Duodenal mucosa (tissue), 2 donors: ENCODE measurements around the gene NRXN3.

Experiments used
- H3K27ac ChIP-seq: one replicate; pipeline ENCODE4 v1.7.0; 2013; ENCODE audit warnings: low read depth, low read length
- H3K27me3 ChIP-seq, 2 donors: one replicate each; pipeline ENCODE4 v1.7.0; 2013; ENCODE audit warnings: low read length in 2 of 2, control low read depth in 1 of 2; ENCODE audit not compliant: insufficient read depth in 2 of 2, control insufficient read depth in 1 of 2
- H3K36me3 ChIP-seq, 2 donors: one replicate each; pipeline ENCODE4 v1.7.0; 2013; ENCODE audit warnings: low read length in 2 of 2, control low read depth in 1 of 2; ENCODE audit not compliant: insufficient read depth in 2 of 2, control insufficient read depth in 1 of 2
- H3K4me1 ChIP-seq, 2 donors: one replicate each; pipeline ENCODE4 v1.7.0; 2013; ENCODE audit warnings: low read length in 2 of 2, control low read depth in 1 of 2; ENCODE audit not compliant: insufficient read depth in 2 of 2, control insufficient read depth in 1 of 2
- H3K4me3 ChIP-seq, 2 donors: one replicate each; pipeline ENCODE4 v1.7.0; 2013; ENCODE audit warnings: low read length in 2 of 2, low read depth in 1 of 2
- H3K9ac ChIP-seq, 2 donors: one replicate each; pipeline ENCODE4 v1.7.0; 2013; ENCODE audit warnings: low read length in 2 of 2, low read depth in 1 of 2
- H3K9me3 ChIP-seq, 2 donors: one replicate each; pipeline ENCODE4 v1.7.0; 2013; ENCODE audit warnings: low read length in 2 of 2, control low read depth in 1 of 2; ENCODE audit not compliant: control insufficient read depth in 1 of 2

The NRXN3 gene

GRCh38 chr14:78705989-78706388 is 535.8 kb downstream of the NRXN3 start:
- Histone ChIP-seq H3K36me3 (no peaks in the 10 kb centered on the region), H3K4me1 (no peaks in the 10 kb centered on the region), H3K4me3 (no peak overlapping the region), H3K9me3 (no peaks in the 10 kb centered on the region), H3K27ac (no peak overlapping the region), H3K9ac (no peak overlapping the region), H3K27me3 (no peaks in the 10 kb centered on the region)

GRCh38 chr14:78709795-78710557 is 539.8 kb downstream of the NRXN3 start:
- Histone ChIP-seq H3K4me1 (no peaks in the 10 kb centered on the region), H3K9me3 (no peaks in the 10 kb centered on the region), H3K27me3 (no peaks in the 10 kb centered on the region), H3K4me3 (no peak overlapping the region), H3K36me3 (no peaks in the 10 kb centered on the region), H3K9ac (no peak overlapping the region), H3K27ac (no peak overlapping the region)

GRCh38 chr14:78710963-78711362 is 540.8 kb downstream of the NRXN3 start:
- Histone ChIP-seq H3K4me3 (no peak overlapping the region), H3K27ac (no peak overlapping the region), H3K27me3 (no peaks in the 10 kb centered on the region), H3K4me1 (no peaks in the 10 kb centered on the region), H3K9ac (no peak overlapping the region), H3K9me3 (no peaks in the 10 kb centered on the region), H3K36me3 (no peaks in the 10 kb centered on the region)

DNA sequence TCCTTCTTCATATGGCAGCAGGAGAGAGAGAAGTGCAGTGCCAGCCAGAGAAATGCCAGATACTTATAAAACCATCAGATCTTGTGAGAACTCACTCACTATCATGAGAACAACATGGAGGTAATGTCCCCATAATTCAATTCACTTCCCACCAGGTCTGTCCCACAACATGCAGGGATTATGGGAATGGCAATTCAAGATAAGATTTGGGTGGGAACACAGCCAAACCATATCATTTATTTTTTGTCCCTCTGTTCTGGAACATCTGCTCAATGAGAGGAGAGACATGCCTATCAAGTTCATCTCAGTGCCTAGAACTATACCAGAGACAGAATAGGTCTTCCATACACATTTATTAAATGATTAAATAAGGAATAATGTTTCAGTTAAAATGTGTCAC is 543.5 kb downstream of the NRXN3 start:
- Histone ChIP-seq H3K9me3 (no peaks in the 10 kb centered on the region), H3K27ac (no peak overlapping the region), H3K9ac (no peak overlapping the region), H3K27me3 (no peaks in the 10 kb centered on the region), H3K4me1 (no peaks in the 10 kb centered on the region), H3K4me3 (no peak overlapping the region), H3K36me3 (no peaks in the 10 kb centered on the region)

DNA sequence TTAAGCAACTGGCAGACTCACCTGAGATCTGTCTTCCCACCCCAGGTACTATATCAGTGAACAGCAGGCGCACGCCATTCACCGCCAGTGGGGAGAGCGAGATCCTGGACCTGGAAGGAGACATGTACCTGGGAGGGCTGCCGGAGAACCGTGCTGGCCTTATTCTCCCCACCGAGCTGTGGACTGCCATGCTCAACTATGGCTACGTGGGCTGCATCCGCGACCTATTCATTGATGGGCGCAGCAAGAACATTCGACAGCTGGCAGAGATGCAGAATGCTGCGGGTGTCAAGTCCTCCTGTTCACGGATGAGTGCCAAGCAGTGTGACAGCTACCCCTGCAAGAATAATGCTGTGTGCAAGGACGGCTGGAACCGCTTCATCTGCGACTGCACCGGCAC is 544.5 kb downstream of the NRXN3 start:
- no peaks in the 10 kb centered on the region for H3K36me3 ChIP-seq
- H3K27ac ChIP-seq: no peak overlapping the region
- no peaks in the 10 kb centered on the region for H3K4me1 ChIP-seq
- no peak overlapping the region for H3K4me3 ChIP-seq
- no peaks in the 10 kb centered on the region for H3K27me3 ChIP-seq
- H3K9me3 ChIP-seq: no peaks in the 10 kb centered on the region
- H3K9ac ChIP-seq: no peak overlapping the region

DNA sequence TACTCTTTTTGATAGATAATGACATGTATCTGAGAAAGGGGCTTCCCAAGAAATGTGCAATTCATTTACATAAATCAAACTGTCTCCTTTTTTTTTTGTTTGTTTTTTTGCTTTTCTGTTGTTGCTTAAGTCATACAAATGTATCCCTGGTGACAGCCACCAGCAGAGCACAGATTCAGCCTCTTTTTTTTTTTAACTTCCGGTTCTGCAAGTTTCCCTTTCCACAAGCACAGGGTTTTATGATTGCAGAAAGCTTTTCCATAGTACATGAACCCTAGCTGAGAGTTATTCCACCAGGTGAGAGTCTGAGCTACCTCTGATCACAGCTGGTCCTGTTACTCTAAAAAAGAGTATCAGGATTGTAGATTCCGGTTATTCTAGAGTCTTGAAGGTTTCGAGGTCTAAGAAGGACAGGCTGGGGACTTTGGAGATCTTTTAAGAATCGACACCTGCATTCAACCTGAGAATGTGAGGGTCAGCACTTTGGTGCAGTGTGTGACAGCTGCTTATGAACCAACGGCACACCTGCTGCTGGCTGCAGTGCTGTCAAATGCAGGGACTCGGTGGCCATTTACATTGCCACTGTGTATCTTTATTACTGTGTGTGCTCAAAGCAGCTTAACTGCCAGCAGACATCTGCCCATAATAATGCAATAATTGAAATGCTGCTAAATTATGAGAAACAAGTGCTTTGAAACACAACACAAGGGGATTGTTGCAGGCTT is 551.7 kb downstream of the NRXN3 start:
- Histone ChIP-seq H3K27me3 (no peaks in the 10 kb centered on the region), H3K9ac (no peak overlapping the region), H3K27ac (no peak overlapping the region), H3K36me3 (no peaks in the 10 kb centered on the region), H3K9me3 (no peaks in the 10 kb centered on the region), H3K4me3 (no peak overlapping the region), H3K4me1 (no peaks in the 10 kb centered on the region)

- H3K4me3 ChIP-seq: no peak overlapping the region
- H3K27ac ChIP-seq: no peak overlapping the region
- no peaks in the 10 kb centered on the region for H3K9me3 ChIP-seq
- H3K9ac ChIP-seq: no peak overlapping the region
- H3K36me3 ChIP-seq: no peaks in the 10 kb centered on the region
- no peaks in the 10 kb centered on the region for H3K4me1 ChIP-seq
- no peaks in the 10 kb centered on the region for H3K27me3 ChIP-seq
These were observed 554.9 kb downstream of the NRXN3 start for GRCh38 chr14:78725086-78725485.

DNA sequence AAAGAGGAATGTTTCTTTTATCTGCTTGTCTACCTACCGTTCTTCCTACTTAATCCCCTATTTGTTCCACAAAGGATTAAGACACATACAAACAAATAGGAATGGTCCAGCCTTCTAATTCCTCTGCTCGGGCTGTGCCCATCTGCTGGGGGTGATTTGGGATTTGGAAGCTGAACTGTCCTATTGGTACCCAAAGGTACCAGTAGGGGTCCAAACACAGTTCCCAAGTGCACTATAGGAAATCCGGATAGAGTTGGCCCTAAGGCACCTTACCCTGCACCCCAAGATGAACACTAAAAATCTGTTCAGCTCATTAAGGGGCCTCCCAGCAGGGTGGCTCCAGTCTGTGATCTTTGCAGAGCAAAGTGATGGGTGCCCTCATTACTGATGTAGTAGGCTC is 566.9 kb downstream of the NRXN3 start:
- H3K4me1 ChIP-seq: no peaks in the 10 kb centered on the region
- H3K9ac ChIP-seq: no peak overlapping the region

GRCh38 chr14:78737601-78738000 is 567.4 kb downstream of the NRXN3 start:
- H3K9me3 ChIP-seq: no peaks in the 10 kb centered on the region
- H3K27ac ChIP-seq: no peak overlapping the region
- no peaks in the 10 kb centered on the region for H3K4me1 ChIP-seq
- no peak overlapping the region for H3K9ac ChIP-seq
- no peak overlapping the region for H3K4me3 ChIP-seq
- no peaks in the 10 kb centered on the region for H3K27me3 ChIP-seq
- no peaks in the 10 kb centered on the region for H3K36me3 ChIP-seq

More for the DNA sequence above, 566.9 kb downstream of the NRXN3 start:
- no peaks in the 10 kb centered on the region for H3K36me3 ChIP-seq
- H3K27ac ChIP-seq: no peak overlapping the region
- no peak overlapping the region for H3K4me3 ChIP-seq
- no peaks in the 10 kb centered on the region for H3K9me3 ChIP-seq
- no peaks in the 10 kb centered on the region for H3K27me3 ChIP-seq

DNA sequence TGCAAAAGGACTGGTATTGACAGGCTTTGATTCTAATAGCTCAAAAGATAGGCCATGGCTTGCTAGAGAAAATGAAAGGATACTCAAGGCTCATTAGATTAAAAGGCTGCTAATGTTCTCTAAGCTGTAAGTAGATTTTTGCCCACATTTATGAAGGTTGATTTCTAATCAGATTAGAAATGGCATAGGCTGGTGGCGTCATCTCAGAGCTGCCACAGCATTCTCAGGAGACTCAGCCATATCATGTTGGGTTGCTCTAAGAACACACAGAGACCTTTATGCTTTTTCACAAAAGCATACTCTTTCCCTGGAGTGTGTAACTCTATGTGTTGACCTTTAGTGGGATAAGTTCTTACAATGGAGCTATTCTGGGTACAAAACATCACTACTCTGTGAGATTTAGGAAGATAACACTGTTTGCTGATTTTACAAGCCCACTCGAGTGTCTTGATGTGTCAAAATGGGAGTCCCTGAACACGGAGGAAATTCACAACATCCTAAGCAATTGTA is 576.0 kb downstream of the NRXN3 start:
- Histone ChIP-seq H3K4me1 (no peaks in the 10 kb centered on the region), H3K27ac (no peak overlapping the region), H3K4me3 (no peak overlapping the region), H3K9me3 (no peaks in the 10 kb centered on the region), H3K36me3 (no peaks in the 10 kb centered on the region), H3K9ac (no peak overlapping the region), H3K27me3 (no peaks in the 10 kb centered on the region)
